SK-N-SH (cell line): ENCODE data around the gene FRY. TPM values are rescaled to one million over a fixed set of nuclear protein-coding genes. Genes with fewer than 3 reads are reported as not detected.

Experiments used
- CTCF ChIA-PET: fragments of 300-600, 350-600 bp; formaldehyde crosslinking; extraction: SDS; loops from one replicate; lab custom pipeline; 2021; lab: Yijun Ruan, JAX
- POLR2A ChIA-PET: fragments of 350-600 bp; sonication (Branson Sonifier 250); formaldehyde crosslinking; extraction: SDS; loops from one replicate; lab custom pipeline; 2020; ENCODE audit warnings: antibody characterized with exemption, inconsistent platforms; lab: Yijun Ruan, JAX
- DNase-seq: peaks from one replicate; pipeline ENCODE4 v3.0.0; 2012
- H2AFZ ChIP-seq: fragments of 200-600 bp; sonication (generic); 2 replicates; pipeline ENCODE4 v1.8.1; 2016; ENCODE audit warnings: antibody characterized with exemption, mild to moderate bottlenecking, low read depth
- H3F3A ChIP-seq: fragments of 200-600 bp; sonication (generic); replicated peaks from 2 replicates; pipeline ENCODE3; 2016; ENCODE audit warnings: antibody characterized with exemption, mild to moderate bottlenecking; ENCODE audit not compliant: insufficient read depth
- H3K27ac ChIP-seq, 2 experiments: fragments of 200-500 bp in 1 of 2; fragments of 200-600 bp in 1 of 2; sonication (Bioruptor generic) in 1 of 2; sonication (generic), shearing (Covaris generic) in 1 of 2; 2 replicates each; pipeline versions ENCODE4 v1.5.1 to v1.6.1; 2014 to 2016; ENCODE audit warnings: low read depth in 2 of 2, inconsistent platforms in 1 of 2, low read length in 1 of 2, mild to moderate bottlenecking in 1 of 2, mixed read lengths in 1 of 2
- H3K27me3 ChIP-seq: fragments of 200-600 bp; sonication (generic), shearing (Covaris generic); 2 replicates; pipeline ENCODE4 v1.6.1; 2016; ENCODE audit warnings: mixed run types; ENCODE audit not compliant: insufficient read depth
- H3K36me3 ChIP-seq, 2 experiments: fragments of 200-500 bp in 1 of 2; fragments of 200-600 bp in 1 of 2; sonication (Bioruptor generic) in 1 of 2; sonication (generic) in 1 of 2; replicated peaks in 1 of 2; 2 replicates each; pipeline versions ENCODE3 to v1.5.1; 2014 to 2016; ENCODE audit warnings: low read length in 1 of 2, mild to moderate bottlenecking in 1 of 2; ENCODE audit not compliant: insufficient read depth in 2 of 2, control insufficient read depth in 1 of 2
- H3K4me1 ChIP-seq, 2 experiments: fragments of 200-500 bp in 1 of 2; fragments of 200-600 bp in 1 of 2; sonication (Bioruptor generic) in 1 of 2; sonication (generic), shearing (Covaris generic) in 1 of 2; 2 replicates each; pipeline versions ENCODE4 v1.5.1 to v1.6.1; 2014 to 2016; ENCODE audit warnings: low read depth in 1 of 2, low read length in 1 of 2, mixed run types in 1 of 2; ENCODE audit not compliant: insufficient read depth in 2 of 2, control insufficient read depth in 1 of 2
- H3K4me2 ChIP-seq: fragments of 200-600 bp; sonication (generic), shearing (Covaris generic); 2 replicates; pipeline ENCODE4 v1.6.1; 2017; ENCODE audit warnings: mixed run types
- H3K4me3 ChIP-seq, 2 experiments: fragments of 200-500 bp in 1 of 2; fragments of 200-600 bp in 1 of 2; sonication (Bioruptor generic) in 1 of 2; sonication (generic), shearing (Covaris generic) in 1 of 2; 2 replicates each; pipeline versions ENCODE4 v1.5.1 to v1.8.1; 2014 to 2016; ENCODE audit warnings: low read depth in 2 of 2, inconsistent platforms in 1 of 2, low read length in 1 of 2, mild to moderate bottlenecking in 1 of 2, mixed read lengths in 1 of 2, moderate library complexity in 1 of 2
- H3K79me2 ChIP-seq: fragments of 200-600 bp; sonication (generic); 2 replicates; pipeline ENCODE4 v1.8.1; 2017; ENCODE audit warnings: mild to moderate bottlenecking; ENCODE audit not compliant: insufficient read depth
- H3K9ac ChIP-seq: fragments of 200-600 bp; sonication (generic); 2 replicates; pipeline ENCODE4 v1.6.1; 2017; ENCODE audit warnings: mixed run types
- H3K9me2 ChIP-seq: fragments of 200-600 bp; sonication (generic); 2 replicates; pipeline ENCODE4 v1.6.1; 2017; ENCODE audit warnings: mixed run types
- H3K9me3 ChIP-seq: fragments of 200-600 bp; sonication (generic); 2 replicates; pipeline ENCODE4 v1.6.1; 2017; ENCODE audit warnings: mixed run types, mild to moderate bottlenecking, moderate library complexity
- H4K20me1 ChIP-seq: fragments of 200-600 bp; sonication (generic); 2 replicates; pipeline ENCODE4 v1.6.1; 2017; ENCODE audit warnings: mild to moderate bottlenecking, mixed run types; ENCODE audit not compliant: insufficient read depth
- CHD2 ChIP-seq: fragments of 150-350 bp; IDR thresholded peaks from 2 replicates; pipeline ENCODE4 v1.6.1; 2018; ENCODE audit warnings: low read length; ENCODE audit not compliant: partially characterized antibody
- EP300 ChIP-seq, 2 experiments: IDR thresholded peaks; 2 replicates each; pipeline versions ENCODE4 v1.4.0 to v1.6.1; 2012; ENCODE audit warnings: borderline replicate concordance in 1 of 2, low read depth in 1 of 2, low read length in 1 of 2
- EZH2phosphoT487 ChIP-seq: fragments of 200-600 bp; sonication (generic); IDR thresholded peaks from 2 replicates; pipeline ENCODE4 v1.6.1; 2017; ENCODE audit warnings: low read depth, mixed run types, mild to moderate bottlenecking, antibody characterized with exemption, moderate library complexity, borderline replicate concordance
- FOXJ3 ChIP-seq: sonication (generic); formaldehyde crosslinking; IDR thresholded peaks from 2 replicates; pipeline ENCODE4 v1.5.1; 2020; ENCODE audit warnings: mild to moderate bottlenecking, missing genetic modification reagents
- FOXM1 ChIP-seq: IDR thresholded peaks from 2 replicates; pipeline ENCODE4 v1.4.0; 2012; ENCODE audit warnings: low read depth, mild to moderate bottlenecking
- GABPA ChIP-seq: IDR thresholded peaks from 2 replicates; pipeline ENCODE4 v1.4.0; 2012; ENCODE audit warnings: low read depth, mild to moderate bottlenecking
- GATA2 ChIP-seq: sonication (generic); formaldehyde crosslinking; IDR thresholded peaks from 2 replicates; pipeline ENCODE4 v1.5.0; 2020; ENCODE audit warnings: mild to moderate bottlenecking, missing genetic modification reagents
- MEF2A ChIP-seq: IDR thresholded peaks from 2 replicates; pipeline ENCODE4 v1.4.0; 2012; ENCODE audit warnings: low read depth, borderline replicate concordance
- MXI1 ChIP-seq: IDR thresholded peaks from 2 replicates; pipeline ENCODE4 v1.6.1; 2012; ENCODE audit warnings: mild to moderate bottlenecking, low read depth, low read length, improper control_type of control experiment
- NFIC ChIP-seq: IDR thresholded peaks from 2 replicates; pipeline ENCODE4 v1.4.0; 2012; ENCODE audit warnings: borderline replicate concordance
- POLR2AphosphoS5 ChIP-seq: IDR thresholded peaks from 2 replicates; pipeline ENCODE4 v1.6.1; 2012; ENCODE audit warnings: low read depth, low read length
- RAD21 ChIP-seq: IDR thresholded peaks from 2 replicates; pipeline ENCODE4 v1.6.1; 2012; ENCODE audit warnings: mild to moderate bottlenecking, low read length
- RFX5 ChIP-seq: IDR thresholded peaks from 2 replicates; pipeline ENCODE4 v1.6.1; 2012; ENCODE audit warnings: mild to moderate bottlenecking, improper control_type of control experiment, low read length
- RXRA ChIP-seq: IDR thresholded peaks from 2 replicates; pipeline ENCODE4 v1.4.0; 2012; ENCODE audit warnings: low read depth, mild to moderate bottlenecking, borderline replicate concordance
- SIN3A ChIP-seq: IDR thresholded peaks from 2 replicates; pipeline ENCODE4 v1.6.1; 2012; ENCODE audit warnings: low read depth, mild to moderate bottlenecking, low read length, moderate library complexity, borderline replicate concordance
- SMC3 ChIP-seq: IDR thresholded peaks from 2 replicates; pipeline ENCODE4 v1.6.1; 2012; ENCODE audit warnings: low read depth, low read length, improper control_type of control experiment
- TCF12 ChIP-seq: IDR thresholded peaks from 2 replicates; pipeline ENCODE4 v1.4.0; 2012
- YY1 ChIP-seq: IDR thresholded peaks from 2 replicates; pipeline ENCODE4 v1.4.0; 2012; ENCODE audit warnings: low read depth, mild to moderate bottlenecking
- WGBS: methylation state at CpG from one replicate; pipeline ENCODE4 v1.1.6; 2017; ENCODE audit warnings: low lambda C conversion rate; 5-methylcytosine and 5-hydroxymethylcytosine counted together
- polyA plus RNA-seq, 3 experiments: library from polyadenylated mRNA; depleted of rRNA; stranded (reverse); fragments of >200 nt; gene quantifications; 2 replicates each; pipeline ENCODE4 v1.2.3, GENCODE V29; 2012
- TF ChIP-seq, protein P1 (sequence below): fragments of 150-350 bp; IDR thresholded peaks from 2 replicates; pipeline ENCODE4 v1.6.1; 2017; ENCODE audit warnings: antibody characterized with exemption, low read length, low read depth, borderline replicate concordance
- TF ChIP-seq, protein P2 (sequence below): fragments of 150-350 bp; IDR thresholded peaks from 2 replicates; pipeline ENCODE4 v1.6.1; 2016; ENCODE audit warnings: mild to moderate bottlenecking, low read depth, low read length

Gene FRY
- polyA plus RNA-seq, 1 of the 3 experiments (the other 2 are of a cell fraction), result 1.4 TPM

DNA sequence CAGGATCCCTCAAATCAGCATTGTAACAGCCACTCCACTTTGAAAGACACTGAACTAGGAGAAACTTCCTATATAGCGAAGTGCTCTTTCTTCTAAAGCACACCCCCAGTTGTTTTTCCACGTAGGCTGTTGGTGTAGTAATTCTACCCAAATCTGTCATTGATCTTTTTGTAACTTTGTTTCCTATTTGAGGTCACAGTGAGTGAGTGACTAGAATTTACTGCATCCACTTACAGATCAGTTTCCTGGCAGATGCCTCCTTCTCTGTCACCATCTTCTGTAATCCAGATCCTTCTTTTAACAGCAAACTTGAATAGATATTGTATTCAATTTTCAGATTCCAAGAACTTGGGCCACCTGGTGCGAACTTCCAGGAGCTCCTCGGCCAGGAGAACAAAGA lies 268.3 kb downstream of the FRY start:
- H2AFZ ChIP-seq, result no peak overlapping the region
- CTCF ChIA-PET, result interaction anchor here (0.9 kb wide), 1 partner anchor 389 kb away, joined by 3 read pairs; no protein-coding TSS in a partner anchor
- H3K4me2 ChIP-seq, result no peak overlapping the region
- WGBS, result 78% methylated on average over 4 of the region's 4 CpGs
- H3K4me3 ChIP-seq, result no peak overlapping the region
- no peaks in the 10 kb centered on the region for H3K9me2 ChIP-seq
- no peaks in the 10 kb centered on the region for H3K4me1 ChIP-seq
- no peaks in the 10 kb centered on the region for H4K20me1 ChIP-seq
- POLR2A ChIA-PET, result interaction anchor here (1.0 kb wide), 1 partner anchor 15 kb away, joined by 3 read pairs; the partner anchor contains the start of genes BRCA2 and ZAR1L
- H3K79me2 ChIP-seq, result no peaks in the 10 kb centered on the region
- H3K9me3 ChIP-seq, result no peaks in the 10 kb centered on the region
- no peak overlapping the region for H3K9ac ChIP-seq
- no peak for TF ChIP-seq SMC3
- TF ChIP-seq, protein P1, sequence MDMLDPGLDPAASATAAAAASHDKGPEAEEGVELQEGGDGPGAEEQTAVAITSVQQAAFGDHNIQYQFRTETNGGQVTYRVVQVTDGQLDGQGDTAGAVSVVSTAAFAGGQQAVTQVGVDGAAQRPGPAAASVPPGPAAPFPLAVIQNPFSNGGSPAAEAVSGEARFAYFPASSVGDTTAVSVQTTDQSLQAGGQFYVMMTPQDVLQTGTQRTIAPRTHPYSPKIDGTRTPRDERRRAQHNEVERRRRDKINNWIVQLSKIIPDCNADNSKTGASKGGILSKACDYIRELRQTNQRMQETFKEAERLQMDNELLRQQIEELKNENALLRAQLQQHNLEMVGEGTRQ, result no peak
- TF ChIP-seq RAD21, result no peak
- no peak for TF ChIP-seq RXRA
- TF ChIP-seq, protein P2, sequence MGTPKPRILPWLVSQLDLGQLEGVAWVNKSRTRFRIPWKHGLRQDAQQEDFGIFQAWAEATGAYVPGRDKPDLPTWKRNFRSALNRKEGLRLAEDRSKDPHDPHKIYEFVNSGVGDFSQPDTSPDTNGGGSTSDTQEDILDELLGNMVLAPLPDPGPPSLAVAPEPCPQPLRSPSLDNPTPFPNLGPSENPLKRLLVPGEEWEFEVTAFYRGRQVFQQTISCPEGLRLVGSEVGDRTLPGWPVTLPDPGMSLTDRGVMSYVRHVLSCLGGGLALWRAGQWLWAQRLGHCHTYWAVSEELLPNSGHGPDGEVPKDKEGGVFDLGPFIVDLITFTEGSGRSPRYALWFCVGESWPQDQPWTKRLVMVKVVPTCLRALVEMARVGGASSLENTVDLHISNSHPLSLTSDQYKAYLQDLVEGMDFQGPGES, result no peak
- TF ChIP-seq RFX5, result no peak
- TF ChIP-seq EP300 (IDR thresholded peaks at IDR 0.05; ENCODE audit: borderline replicate concordance in 1 of 2, low read depth in 1 of 2, low read length in 1 of 2), result no peak
- no peak for TF ChIP-seq CHD2
- TF ChIP-seq MXI1, result no peak
- TF ChIP-seq TCF12, result no peak
- TF ChIP-seq NFIC, result no peak
- TF ChIP-seq GABPA, result no peak
- TF ChIP-seq POLR2AphosphoS5, result no peak
- TF ChIP-seq FOXM1, result no peak
- no peak for TF ChIP-seq FOXJ3 (CRISPR knock-in tag)
- no peak for TF ChIP-seq YY1
- TF ChIP-seq EZH2phosphoT487, result no peak
- no peak for TF ChIP-seq MEF2A
- TF ChIP-seq SIN3A, result no peak
- no peak for TF ChIP-seq GATA2 (CRISPR knock-in tag)
- TF ChIP-seq, all 33 proteins: peak for 0
- Histone ChIP-seq H3K27me3 (no peaks in the 10 kb centered on the region), H3K36me3 (no peaks in the 10 kb centered on the region), H3F3A (no peaks in the 10 kb centered on the region), H3K27ac (no peak overlapping the region)
- no peak for DNase-seq
